NCI-H187 (cell line): Measurements from ENCODE around the gene SNX15.

Experiments used
- DNase-seq, 2 experiments: peaks; one replicate each; lab custom pipeline; 2025; lab: John Stamatoyannopoulos, UW

SNX15 gene

GRCh38 chr11:65084598-65085375 is 57.5 kb downstream of the SNX15 start:
- no peak for DNase-seq

- no peak for DNase-seq
These were observed 58.2 kb downstream of the SNX15 start for GRCh38 chr11:65085446-65085845.

DNA sequence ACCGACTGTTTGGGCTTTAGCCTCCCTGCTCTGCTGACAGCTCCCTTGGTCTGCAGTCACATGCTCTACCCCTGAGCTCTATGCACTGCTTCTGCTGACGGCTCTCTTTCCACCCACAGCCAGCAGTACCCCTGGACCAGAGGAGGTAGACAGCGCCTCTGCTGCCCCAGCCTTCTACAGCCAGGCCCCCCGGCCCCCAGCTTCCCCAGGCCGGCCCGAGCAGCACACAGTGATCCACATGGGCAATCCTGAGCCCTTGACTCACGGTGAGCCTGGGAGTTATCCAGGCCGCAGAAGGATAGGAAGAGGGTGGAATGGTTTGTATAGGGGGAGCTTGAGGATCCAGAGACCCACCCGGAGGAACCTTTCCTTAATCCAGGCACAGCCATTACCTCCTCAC is 59.6 kb downstream of the SNX15 start:
- DNase-seq: no peak

DNA sequence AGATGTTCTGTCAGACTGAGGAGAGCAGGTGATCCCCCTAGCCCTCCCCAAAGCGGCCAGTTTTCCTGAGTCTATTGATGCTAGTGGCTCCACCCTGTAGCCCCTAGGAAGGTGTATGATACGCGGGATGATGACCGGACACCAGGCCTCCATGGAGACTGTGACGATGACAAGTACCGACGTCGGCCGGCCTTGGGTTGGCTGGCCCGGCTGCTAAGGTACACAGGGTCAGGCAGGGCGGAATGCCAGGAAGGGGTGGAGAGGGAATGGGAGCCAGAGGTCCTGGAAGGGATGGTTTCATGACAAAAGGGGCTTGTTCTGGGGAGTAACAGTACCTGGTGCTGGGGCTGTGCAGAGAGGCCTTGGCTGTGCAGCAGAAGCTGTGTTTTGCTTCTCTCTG is 60.0 kb downstream of the SNX15 start:
- no peak for DNase-seq

DNA sequence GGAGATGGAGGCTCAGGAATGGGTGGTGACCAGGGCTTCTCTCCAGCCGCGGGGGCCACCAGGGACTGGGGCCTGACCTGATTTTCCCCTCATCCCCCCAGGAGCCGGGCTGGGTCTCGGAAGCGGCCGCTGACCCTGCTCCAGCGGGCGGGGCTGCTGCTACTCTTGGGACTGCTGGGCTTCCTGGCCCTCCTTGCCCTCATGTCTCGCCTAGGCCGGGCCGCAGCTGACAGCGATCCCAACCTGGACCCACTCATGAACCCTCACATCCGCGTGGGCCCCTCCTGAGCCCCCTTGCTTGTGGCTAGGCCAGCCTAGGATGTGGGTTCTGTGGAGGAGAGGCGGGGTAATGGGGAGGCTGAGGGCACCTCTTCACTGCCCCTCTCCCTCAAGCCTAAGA is 60.6 kb downstream of the SNX15 start:
- no peak for DNase-seq

DNA sequence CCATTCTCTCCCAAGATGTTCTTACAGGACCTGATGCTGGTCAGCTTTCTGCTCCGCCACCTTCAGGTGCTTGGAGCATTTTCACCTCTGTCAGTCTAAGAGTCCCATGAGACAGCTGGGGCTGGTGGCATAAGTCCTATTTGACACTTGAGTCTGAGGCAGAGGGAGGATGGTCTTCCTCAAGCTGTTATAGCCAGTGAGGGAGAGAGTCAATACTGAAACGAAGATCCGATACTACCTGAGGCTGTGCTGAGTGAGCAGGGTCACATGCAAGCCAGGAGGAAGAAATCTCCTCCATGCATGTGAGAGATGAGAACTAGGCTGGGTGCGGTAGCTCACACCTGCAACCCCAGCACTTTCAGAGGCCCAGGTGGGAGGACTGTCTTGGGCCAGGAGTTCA is 62.4 kb downstream of the SNX15 start:
- DNase-seq: no peak
